Mesendoderm (in vitro differentiated cells): ENCODE data around the gene RAB11FIP4.

ENCODE experiments used
- DNase-seq: peaks from one replicate; pipeline ENCODE4 v3.0.0; 2013
- H2AK5ac ChIP-seq: 2 replicates; pipeline ENCODE4 v1.6.1; 2013; ENCODE audit warnings: low read length, inconsistent platforms
- H2BK120ac ChIP-seq: 2 replicates; pipeline ENCODE4 v1.6.1; 2013; ENCODE audit warnings: low read depth, mild to moderate bottlenecking, low read length, moderate library complexity, mixed read lengths
- H2BK15ac ChIP-seq: replicated peaks from 2 replicates; pipeline ENCODE4 v1.6.1; 2013; ENCODE audit warnings: low read depth, mild to moderate bottlenecking, moderate library complexity
- H2BK5ac ChIP-seq: 2 replicates; pipeline ENCODE4 v1.6.1; 2013; ENCODE audit warnings: low read length, inconsistent platforms
- H3K18ac ChIP-seq: 2 replicates; pipeline ENCODE4 v1.6.1; 2013; ENCODE audit warnings: mild to moderate bottlenecking, low read length, mixed read lengths
- H3K23ac ChIP-seq: one replicate; pipeline ENCODE4 v1.6.1; 2013; ENCODE audit warnings: low read length
- H3K27ac ChIP-seq: 2 replicates; pipeline ENCODE4 v1.5.1; 2013; ENCODE audit warnings: low read depth, mild to moderate bottlenecking, inconsistent platforms, low read length, moderate library complexity
- H3K27me3 ChIP-seq: 2 replicates; pipeline ENCODE4 v1.6.1; 2013; ENCODE audit warnings: low read length, control low read depth, mild to moderate bottlenecking, inconsistent platforms; ENCODE audit not compliant: insufficient read depth, poor library complexity
- H3K36me3 ChIP-seq: 2 replicates; pipeline ENCODE4 v1.6.1; 2013; ENCODE audit warnings: low read length, inconsistent platforms; ENCODE audit not compliant: control insufficient read depth, insufficient read depth
- H3K4ac ChIP-seq: one replicate; pipeline ENCODE4 v1.6.1; 2013; ENCODE audit warnings: low read depth, mild to moderate bottlenecking, low read length, moderate library complexity
- H3K4me1 ChIP-seq: 2 replicates; pipeline ENCODE4 v1.6.1; 2013; ENCODE audit warnings: low read depth, low read length, inconsistent platforms; ENCODE audit not compliant: control insufficient read depth
- H3K4me2 ChIP-seq: 2 replicates; pipeline ENCODE4 v1.6.1; 2013; ENCODE audit warnings: low read length
- H3K4me3 ChIP-seq: 2 replicates; pipeline ENCODE4 v1.5.1; 2013; ENCODE audit warnings: mild to moderate bottlenecking, low read length
- H3K56ac ChIP-seq: one replicate; pipeline ENCODE4 v1.6.1; 2013; ENCODE audit warnings: low read length
- H3K79me1 ChIP-seq: 2 replicates; pipeline ENCODE4 v1.6.1; 2013; ENCODE audit warnings: low read length, inconsistent platforms
- H3K79me2 ChIP-seq: 2 replicates; pipeline ENCODE4 v1.6.1; 2013; ENCODE audit warnings: mild to moderate bottlenecking, low read length; ENCODE audit not compliant: control insufficient read depth, insufficient read depth
- H3K9ac ChIP-seq: 2 replicates; pipeline ENCODE4 v1.6.1; 2013; ENCODE audit warnings: low read length, inconsistent platforms
- H4K5ac ChIP-seq: one replicate; pipeline ENCODE4 v1.6.1; 2013; ENCODE audit warnings: low read length
- H4K8ac ChIP-seq: one replicate; pipeline ENCODE4 v1.6.1; 2013; ENCODE audit warnings: low read depth, mild to moderate bottlenecking, control low read depth, low read length, moderate library complexity
- WGBS: extraction: QIAGEN DNeasy Blood & Tissue Kit; methylation state at CpG from one replicate; pipeline ENCODE4 v1.1.7; 2013; ENCODE audit warnings: low lambda C conversion rate, missing lambda C conversion rate; ENCODE audit not compliant: insufficient coverage; ENCODE audit errors: extremely low coverage; 5-methylcytosine and 5-hydroxymethylcytosine counted together

Gene RAB11FIP4

GRCh38 chr17:31405890-31406371 lies 14.5 kb downstream of the RAB11FIP4 start:
- no CpG with 5 or more reads among the region's 5 CpGs for WGBS
- H2BK5ac ChIP-seq, result no peak overlapping the region
- H2BK120ac ChIP-seq, result no peak overlapping the region
- no peak overlapping the region for H3K4me3 ChIP-seq
- H3K27me3 ChIP-seq, result no peaks in the 10 kb centered on the region
- H2AK5ac ChIP-seq, result no peak overlapping the region
- H3K36me3 ChIP-seq, result no peaks in the 10 kb centered on the region
- peak; percentile 30 for DNase-seq
- H3K4ac ChIP-seq, result no peak overlapping the region
- no peak overlapping the region for H4K5ac ChIP-seq
- no peaks in the 10 kb centered on the region for H3K4me1 ChIP-seq
- no peak overlapping the region for H3K56ac ChIP-seq
- H3K4me2 ChIP-seq, result no peak overlapping the region
- no peaks in the 10 kb centered on the region for H3K79me1 ChIP-seq
- H4K8ac ChIP-seq, result no peak overlapping the region
- no peak overlapping the region for H3K23ac ChIP-seq
- no peak overlapping the region for H2BK15ac ChIP-seq
- no peak overlapping the region for H3K18ac ChIP-seq
- H3K79me2 ChIP-seq, result no peaks in the 10 kb centered on the region
- no peak overlapping the region for H3K9ac ChIP-seq
- H3K27ac ChIP-seq, result no peak overlapping the region

- Histone ChIP-seq H3K27ac (no peak overlapping the region), H3K9ac (no peak overlapping the region), H2BK120ac (no peak overlapping the region), H2BK15ac (no peak overlapping the region), H3K4me1 (no peaks in the 10 kb centered on the region), H2AK5ac (no peak overlapping the region), H3K36me3 (no peaks in the 10 kb centered on the region), H4K5ac (no peak overlapping the region), H3K56ac (no peak overlapping the region), H3K23ac (no peak overlapping the region), H3K4ac (no peak overlapping the region), H4K8ac (no peak overlapping the region), H3K27me3 (no peaks in the 10 kb centered on the region), H3K79me2 (no peaks in the 10 kb centered on the region), H3K4me3 (no peak overlapping the region), H3K4me2 (no peak overlapping the region), H3K18ac (no peak overlapping the region), H3K79me1 (no peaks in the 10 kb centered on the region), H2BK5ac (no peak overlapping the region)
- no CpG with 5 or more reads among the region's 4 CpGs for WGBS
- no peak for DNase-seq
Observed at GRCh38 chr17:31408586-31408985, 17.1 kb downstream of the RAB11FIP4 start.

GRCh38 chr17:31411707-31412285 lies 20.3 kb downstream of the RAB11FIP4 start:
- Histone ChIP-seq H2BK15ac (no peak overlapping the region), H3K23ac (no peak overlapping the region), H3K4me2 (no peak overlapping the region), H3K27me3 (no peaks in the 10 kb centered on the region), H3K79me1 (no peaks in the 10 kb centered on the region), H3K36me3 (no peaks in the 10 kb centered on the region), H3K79me2 (no peaks in the 10 kb centered on the region), H4K5ac (no peak overlapping the region), H2BK120ac (no peak overlapping the region), H2BK5ac (no peak overlapping the region), H3K27ac (no peak overlapping the region), H3K56ac (no peak overlapping the region), H3K4me3 (no peak overlapping the region), H2AK5ac (no peak overlapping the region), H3K18ac (no peak overlapping the region), H3K4ac (no peak overlapping the region), H3K9ac (no peak overlapping the region), H3K4me1 (no peaks in the 10 kb centered on the region), H4K8ac (no peak overlapping the region)
- DNase-seq, result no peak
- no CpG with 5 or more reads among the region's 13 CpGs for WGBS

DNA sequence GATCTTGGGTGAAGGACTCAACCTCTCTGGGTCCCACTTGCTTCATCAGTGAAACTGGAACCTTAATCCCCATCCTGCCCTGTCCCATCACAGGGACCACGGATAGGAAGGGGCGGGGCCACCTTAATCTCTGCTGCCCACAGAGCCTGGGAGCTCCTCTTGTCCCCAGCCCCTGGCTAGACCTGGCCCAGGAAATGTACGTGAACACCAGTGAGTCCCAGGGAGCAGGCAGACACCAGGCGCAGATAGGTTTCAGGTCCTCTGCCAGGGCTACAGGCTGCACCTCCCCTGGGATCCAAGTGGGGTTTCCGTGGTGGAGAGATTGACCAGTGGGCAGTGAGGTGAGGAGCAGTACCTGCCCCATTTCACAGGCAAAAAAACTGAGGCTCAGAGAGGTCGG lies 21.0 kb downstream of the RAB11FIP4 start:
- H2BK5ac ChIP-seq, result no peak overlapping the region
- DNase-seq, result no peak
- H3K23ac ChIP-seq, result no peak overlapping the region
- H4K8ac ChIP-seq, result no peak overlapping the region
- no peak overlapping the region for H3K56ac ChIP-seq
- H2AK5ac ChIP-seq, result no peak overlapping the region
- no peak overlapping the region for H3K4ac ChIP-seq
- no peaks in the 10 kb centered on the region for H3K27me3 ChIP-seq
- no peak overlapping the region for H2BK15ac ChIP-seq
- no CpG with 5 or more reads among the region's 6 CpGs for WGBS
- H2BK120ac ChIP-seq, result no peak overlapping the region
- H3K4me1 ChIP-seq, result no peaks in the 10 kb centered on the region
- H3K18ac ChIP-seq, result no peak overlapping the region
- H3K79me1 ChIP-seq, result no peaks in the 10 kb centered on the region
- H3K4me3 ChIP-seq, result no peak overlapping the region
- H3K36me3 ChIP-seq, result no peaks in the 10 kb centered on the region
- no peak overlapping the region for H3K27ac ChIP-seq
- no peak overlapping the region for H3K4me2 ChIP-seq
- H4K5ac ChIP-seq, result no peak overlapping the region
- H3K9ac ChIP-seq, result no peak overlapping the region
- H3K79me2 ChIP-seq, result no peaks in the 10 kb centered on the region

DNA sequence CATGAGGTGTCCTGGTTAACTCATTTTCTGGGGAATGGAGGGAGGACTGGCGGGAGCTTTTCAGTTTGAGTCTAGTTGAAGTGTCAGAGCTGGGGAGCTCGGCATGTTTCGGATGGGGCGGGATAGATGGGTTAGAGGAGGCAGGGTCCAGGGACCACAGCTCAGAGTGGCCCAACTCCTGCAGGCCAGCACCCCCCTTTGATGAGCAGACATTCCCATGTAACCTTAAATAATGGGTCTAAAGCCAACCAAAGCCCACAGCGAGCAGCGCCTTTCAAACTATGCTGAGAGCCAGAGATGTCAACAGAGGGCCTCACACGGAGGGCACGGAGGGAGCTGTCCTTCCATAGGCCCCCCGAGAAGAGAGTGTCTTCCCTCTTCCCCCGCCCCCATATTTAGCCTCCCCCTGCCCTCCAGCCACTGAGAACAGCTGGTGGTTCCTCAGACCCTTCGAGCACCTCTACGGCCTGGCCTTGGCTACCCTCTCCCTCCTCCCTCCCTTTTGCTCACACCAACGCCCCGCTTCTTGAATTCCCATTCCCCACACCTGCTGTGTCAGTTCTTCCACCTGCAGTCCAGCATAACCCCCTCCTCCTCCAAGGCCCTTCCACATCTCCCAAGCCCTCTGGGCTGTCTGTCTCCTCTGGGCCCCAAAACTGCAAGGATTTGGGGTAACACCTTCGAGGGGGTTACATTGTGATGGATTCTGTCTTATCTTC lies 21.8 kb downstream of the RAB11FIP4 start:
- H3K4me2 ChIP-seq, result no peak overlapping the region
- no peak overlapping the region for H3K56ac ChIP-seq
- no CpG with 5 or more reads among the region's 15 CpGs for WGBS
- peak overlapping the region; percentile 45 for H3K23ac ChIP-seq
- H3K27me3 ChIP-seq, result no peaks in the 10 kb centered on the region
- no peaks in the 10 kb centered on the region for H3K36me3 ChIP-seq
- H4K8ac ChIP-seq, result no peak overlapping the region
- no peak overlapping the region for H2BK120ac ChIP-seq
- H3K9ac ChIP-seq, result no peak overlapping the region
- no peak overlapping the region for H2BK15ac ChIP-seq
- no peak overlapping the region for H3K27ac ChIP-seq
- H4K5ac ChIP-seq, result no peak overlapping the region
- no peak overlapping the region for H3K4ac ChIP-seq
- H3K79me2 ChIP-seq, result no peaks in the 10 kb centered on the region
- H3K4me3 ChIP-seq, result no peak overlapping the region
- no peaks in the 10 kb centered on the region for H3K4me1 ChIP-seq
- no peaks in the 10 kb centered on the region for H3K79me1 ChIP-seq
- no peak overlapping the region for H3K18ac ChIP-seq
- no peak overlapping the region for H2AK5ac ChIP-seq
- DNase-seq, result no peak
- no peak overlapping the region for H2BK5ac ChIP-seq
